SU-DHL-6 (cell line): ENCODE measurements around the gene P2RX6.

ENCODE experiments used
- CTCF ChIP-seq: fragments of 200-600 bp; sonication (generic); IDR thresholded peaks from one replicate; pipeline ENCODE4 v1.5.1; 2017; ENCODE audit warnings: antibody characterized with exemption, mild to moderate bottlenecking, low read length, moderate library complexity; ENCODE audit not compliant: insufficient read depth, poor library complexity, severe bottlenecking
- EZH2phosphoT487 ChIP-seq: fragments of 200-600 bp; sonication (generic), shearing (Covaris generic); conservative IDR thresholded peaks from 2 replicates; pipeline ENCODE4 v1.6.1; 2018; ENCODE audit warnings: mild to moderate bottlenecking, antibody characterized with exemption, low read length, moderate library complexity, mixed read lengths

GRCh38 chr22:21070690-21071615 lies 56.0 kb downstream of the P2RX6 start:
- no peak for TF ChIP-seq CTCF
- no peak for TF ChIP-seq EZH2phosphoT487
